NCI-H1105 (cell line): Measurements from ENCODE around the gene COBL.

ENCODE experiments used
- DNase-seq: peaks from one replicate; lab custom pipeline; 2025; lab: John Stamatoyannopoulos, UW

The COBL gene

DNA sequence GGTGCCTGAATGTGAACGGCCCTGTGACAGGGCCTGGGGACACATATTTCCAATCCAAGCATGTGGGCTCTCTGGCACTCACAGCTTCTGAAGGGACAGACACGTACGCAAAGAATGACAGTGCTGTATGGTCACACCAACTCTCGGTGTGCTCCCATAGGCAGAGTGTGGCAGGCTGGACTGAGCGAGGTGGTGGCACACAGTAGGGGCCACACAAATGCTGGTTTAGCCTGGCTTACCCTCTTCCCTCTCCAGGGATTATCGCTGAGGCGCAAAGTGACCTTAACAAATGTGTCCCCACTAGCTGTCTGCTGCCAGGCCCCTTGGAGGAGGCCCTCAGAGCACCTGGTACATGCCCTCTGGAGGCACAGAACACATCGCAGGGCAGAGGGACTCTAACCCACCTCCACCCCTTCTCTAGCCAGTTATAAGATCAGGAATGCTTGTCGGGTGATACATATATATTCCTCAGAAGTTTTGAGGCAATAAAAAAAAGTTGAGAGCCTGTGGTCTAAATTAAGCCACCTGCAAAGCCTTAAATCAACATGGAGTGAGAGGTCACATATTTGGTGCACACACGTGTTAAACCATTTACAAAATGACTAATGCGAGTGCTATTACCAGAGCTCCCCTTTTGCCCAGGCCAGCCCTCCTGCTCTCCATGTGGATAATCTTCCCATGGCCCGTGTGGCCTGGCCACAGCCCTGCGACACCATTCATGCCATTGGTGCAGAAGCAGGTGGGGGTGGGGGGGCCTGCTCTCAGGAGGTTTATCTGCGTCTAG, 271.1 kb downstream of the COBL start:
- no peak for DNase-seq

DNA sequence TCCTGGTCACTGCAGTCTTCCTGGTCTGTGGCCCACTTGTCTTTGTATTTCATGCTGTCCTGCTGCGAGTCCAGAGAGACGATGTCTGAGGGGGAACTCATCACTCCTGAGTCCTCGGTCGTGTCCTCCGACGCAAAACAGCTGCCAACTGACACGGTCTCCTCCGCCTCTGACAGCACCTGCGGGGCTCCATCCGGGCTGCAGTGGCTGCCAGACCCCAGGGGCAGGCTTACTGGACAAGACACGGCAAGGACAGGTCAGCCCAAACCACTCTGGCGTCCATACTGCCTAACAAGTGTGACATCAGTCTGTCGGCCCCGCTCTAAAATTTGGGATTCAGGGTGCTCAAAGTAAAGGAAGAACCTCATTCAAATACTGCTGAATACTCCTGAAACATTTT, 273.1 kb downstream of the COBL start:
- DNase-seq: no peak

DNA sequence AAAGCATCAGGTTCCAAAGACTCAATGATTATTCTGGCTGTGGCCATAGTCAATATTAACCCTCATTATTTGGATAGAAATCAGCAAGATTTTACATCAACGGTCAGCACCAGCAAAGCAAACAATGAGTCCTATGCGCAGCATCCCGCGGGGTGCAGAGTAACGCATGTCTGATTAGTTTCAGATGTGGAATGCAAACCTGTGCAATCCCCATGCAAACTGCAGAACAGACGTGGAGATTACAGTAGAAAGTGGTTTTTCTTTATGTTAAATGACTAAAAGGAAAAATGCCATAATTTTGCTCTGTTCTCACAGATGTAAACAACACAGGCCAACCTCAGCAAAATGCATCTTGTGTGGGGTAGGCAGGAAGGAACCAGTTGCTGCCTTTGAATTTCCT, 275.8 kb downstream of the COBL start:
- DNase-seq: no peak

GRCh38 chr7:51038573-51038972, 278.0 kb downstream of the COBL start:
- DNase-seq: no peak

- no peak for DNase-seq
Measured at GRCh38 chr7:51035716-51036115, 280.9 kb downstream of the COBL start.

GRCh38 chr7:51034521-51035264, 281.9 kb downstream of the COBL start:
- no peak for DNase-seq

GRCh38 chr7:51033727-51034520, 282.7 kb downstream of the COBL start:
- no peak for DNase-seq

GRCh38 chr7:51031791-51032515, 284.7 kb downstream of the COBL start:
- no peak for DNase-seq

- no peak for DNase-seq
Measured at GRCh38 chr7:51031216-51031615, 285.4 kb downstream of the COBL start.

GRCh38 chr7:51029701-51030191, 286.9 kb downstream of the COBL start:
- DNase-seq: no peak

DNA sequence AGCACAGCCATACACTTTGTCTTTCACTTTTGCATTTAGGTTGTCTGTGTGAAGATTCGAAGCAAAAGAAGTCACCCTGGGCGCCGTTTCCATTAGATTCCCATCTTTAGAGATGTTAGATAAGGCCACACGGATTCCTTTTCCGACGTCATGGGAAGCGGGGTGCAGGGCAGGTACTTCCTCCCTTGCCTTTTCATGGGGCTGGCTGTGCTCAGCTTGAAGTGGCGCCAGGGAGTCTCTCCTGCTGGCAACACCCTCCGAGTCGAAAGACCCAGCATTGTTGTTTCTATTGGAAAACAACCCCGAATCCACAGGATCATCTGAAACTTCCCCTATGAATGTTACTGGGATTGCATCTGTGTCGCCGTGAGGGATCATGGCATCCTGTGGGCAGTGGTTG, 287.5 kb downstream of the COBL start:
- no peak for DNase-seq

DNA sequence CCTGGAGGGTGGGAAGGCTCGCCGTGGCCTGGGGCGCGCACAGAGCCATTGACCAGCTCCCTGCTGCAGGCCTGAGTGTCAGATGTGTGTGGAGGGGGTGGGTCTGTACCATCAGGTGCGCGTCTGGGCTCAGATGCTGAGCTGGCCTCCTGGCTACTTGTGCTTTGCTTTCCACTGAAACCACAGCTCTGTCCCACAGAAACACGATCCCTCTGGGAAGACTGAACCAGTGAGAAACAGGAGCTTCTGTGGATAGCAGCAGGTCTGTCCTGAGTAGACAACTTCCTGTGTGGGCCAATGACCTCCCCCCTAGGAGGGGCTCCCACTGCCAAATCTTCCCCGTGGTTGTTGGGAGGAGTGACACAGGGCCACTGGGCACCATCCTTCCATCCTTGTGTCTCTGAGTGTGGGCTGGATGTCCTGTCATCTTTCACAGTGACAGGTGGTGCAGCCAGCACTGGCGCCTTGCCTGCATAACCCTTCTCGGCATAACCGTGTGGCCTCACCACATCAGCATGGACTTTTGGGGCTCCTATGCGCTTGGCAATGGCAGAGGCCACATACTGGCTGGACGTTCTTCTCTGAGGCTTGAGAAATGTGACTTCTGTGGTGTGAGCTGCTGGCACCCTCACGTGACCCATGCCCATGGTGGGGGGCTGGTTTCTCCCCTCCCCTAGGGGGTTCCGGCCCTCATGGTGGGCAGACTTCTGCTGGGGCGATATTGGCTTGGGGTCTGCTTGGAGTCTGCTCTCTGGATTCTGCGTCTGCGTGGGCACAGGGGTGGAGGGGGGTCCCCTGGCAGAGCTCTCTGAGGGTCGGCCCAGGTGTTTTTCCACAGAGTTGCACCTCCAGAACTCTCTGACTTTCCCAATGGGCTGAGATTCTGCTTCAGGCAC, 288.4 kb downstream of the COBL start:
- no peak for DNase-seq

DNA sequence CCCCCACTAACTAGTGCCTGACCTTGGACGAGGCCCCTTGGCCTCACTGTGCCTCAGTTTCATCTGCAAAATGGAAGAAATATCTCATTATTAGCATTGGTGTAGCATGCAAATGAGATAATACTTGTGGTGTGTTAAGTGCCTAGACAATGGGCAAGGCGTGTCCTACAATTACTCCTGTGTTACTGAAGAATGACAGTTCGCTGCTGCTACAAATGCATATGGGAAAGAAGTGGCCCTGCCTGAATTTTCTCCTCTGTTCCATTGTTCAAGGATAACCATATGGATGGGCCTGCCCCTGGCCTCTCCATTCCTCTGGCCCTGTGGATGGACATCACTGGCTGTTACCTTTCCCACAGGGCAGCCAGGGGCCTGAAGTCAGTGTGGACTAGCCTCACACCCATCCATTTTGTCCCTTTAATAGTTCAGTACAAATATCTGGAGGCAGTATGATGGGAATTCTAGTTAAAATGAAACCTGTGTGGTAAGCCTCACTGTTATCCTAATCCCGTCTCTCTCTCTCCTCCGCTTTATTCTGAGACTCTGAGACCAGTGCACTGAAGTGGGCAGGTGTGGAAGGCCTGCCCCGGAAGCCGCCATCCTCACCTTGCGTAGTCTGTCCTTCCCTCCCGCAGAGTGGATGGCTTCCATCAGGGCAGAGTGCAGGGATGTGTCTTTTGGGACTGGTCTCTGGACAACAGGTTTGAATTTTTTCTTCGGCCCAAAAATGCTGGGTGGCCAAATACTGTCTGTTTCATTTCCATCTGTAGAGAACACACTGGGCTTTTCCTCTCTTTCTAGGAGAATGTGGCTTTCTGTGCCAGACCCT, 289.3 kb downstream of the COBL start:
- no peak for DNase-seq

GRCh38 chr7:51026341-51026740, 290.3 kb downstream of the COBL start:
- DNase-seq: no peak

DNA sequence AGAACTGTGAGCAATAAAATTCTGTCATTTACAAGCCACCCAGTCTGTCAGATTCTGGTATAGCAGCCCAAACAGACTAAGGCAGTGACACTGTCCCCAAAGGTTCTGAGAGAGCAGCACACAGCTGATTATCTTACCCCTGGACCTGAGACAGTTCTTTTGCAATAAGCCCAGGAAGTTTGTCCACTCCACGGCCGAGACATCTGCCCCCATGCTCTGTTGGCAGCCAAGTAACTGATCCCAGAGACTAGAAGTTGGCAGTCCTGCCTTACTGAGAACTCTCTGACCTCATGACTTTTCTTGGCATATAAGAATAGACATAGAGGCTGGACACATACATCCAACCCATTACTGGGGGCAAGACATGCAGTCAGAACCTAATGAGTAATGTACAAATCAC, 290.9 kb downstream of the COBL start:
- no peak for DNase-seq

- no peak for DNase-seq
Measured at GRCh38 chr7:51024867-51025266, 291.7 kb downstream of the COBL start.

GRCh38 chr7:51023547-51023946, 293.1 kb downstream of the COBL start:
- DNase-seq: no peak

- no peak for DNase-seq
Measured at GRCh38 chr7:51022821-51023220, 293.8 kb downstream of the COBL start.

DNA sequence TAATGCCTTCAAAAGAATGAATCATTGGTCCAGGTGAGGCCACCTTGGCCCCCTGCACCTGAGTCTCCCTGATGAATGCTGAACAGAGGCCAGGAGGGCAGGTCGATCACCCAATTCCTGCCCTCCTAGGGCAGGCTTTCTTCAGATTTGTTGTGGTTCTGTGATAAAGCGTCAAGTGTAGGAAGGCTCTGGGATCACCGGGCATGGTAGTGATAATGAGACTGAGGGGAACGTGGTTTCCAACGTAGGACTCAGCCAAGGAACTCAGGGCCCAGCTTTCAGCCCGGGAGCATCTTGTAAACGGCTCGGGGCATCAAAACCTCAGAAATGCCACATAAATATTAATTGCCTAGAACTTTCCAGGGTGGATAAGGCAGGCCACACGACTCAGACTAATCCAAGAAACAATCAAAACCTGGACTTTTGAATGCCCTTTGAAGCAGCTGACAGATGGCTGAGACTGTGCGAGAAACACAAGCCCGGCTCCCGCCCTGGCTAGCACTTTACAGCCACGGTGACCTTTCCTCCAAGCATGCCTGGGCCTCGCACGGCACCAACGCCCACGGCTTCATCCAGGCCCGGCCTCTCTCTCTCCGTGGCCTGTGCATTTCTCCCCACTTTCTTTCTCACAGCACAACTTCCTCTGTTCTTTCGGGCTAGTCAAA, 294.6 kb downstream of the COBL start:
- DNase-seq: no peak
